GM19238 (cell line): ENCODE results near the gene YIPF4.
"Not testable (repeated sequence)": the region's sequence is repeated elsewhere in the genome, so short reads cannot be mapped to it uniquely, and the experiment has no call there.

ENCODE experiments used
- DNase-seq: peaks from one replicate; pipeline ENCODE4 v3.0.0; 2011; ENCODE audit warnings: low spot score; ENCODE audit not compliant: insufficient read length

The YIPF4 gene

DNA sequence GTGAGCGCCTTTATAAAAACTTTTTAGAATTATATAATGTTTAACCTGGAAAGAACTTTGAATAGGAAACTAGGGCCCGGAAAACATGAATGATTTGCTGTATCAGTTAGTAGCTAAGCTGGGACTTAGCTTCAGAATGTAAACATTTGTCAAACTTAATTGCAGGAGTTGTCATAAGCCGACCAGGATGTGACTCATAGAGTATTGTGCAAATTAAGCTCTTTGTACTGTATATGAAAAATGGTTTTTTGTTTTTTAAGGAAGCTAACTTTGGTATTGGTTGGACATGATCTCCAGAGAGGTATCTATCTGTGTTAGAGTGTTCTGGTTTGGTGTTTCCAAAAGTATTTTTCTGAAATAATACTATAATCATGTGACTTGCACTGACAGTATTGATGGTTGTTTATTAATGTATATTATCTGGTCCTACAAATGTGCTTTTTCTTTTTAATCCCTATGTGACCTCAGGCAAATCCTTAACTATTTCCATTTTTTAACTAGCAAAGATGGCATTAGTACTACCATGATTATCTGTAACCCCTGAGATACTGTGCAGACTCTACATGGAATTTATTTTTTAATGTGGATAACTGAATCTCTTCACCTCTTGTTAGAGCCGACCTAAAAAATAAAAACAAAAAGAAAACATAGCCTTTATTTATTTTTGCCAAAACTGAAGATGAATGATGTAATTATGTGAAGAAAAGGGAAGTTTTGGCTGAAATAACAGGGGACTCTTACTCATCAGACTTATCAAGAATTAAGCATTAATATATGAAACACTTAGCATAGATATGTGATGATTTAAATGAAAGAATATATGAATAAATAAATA, 11.7 kb downstream of the YIPF4 start:
- DNase-seq, result no peak

DNA sequence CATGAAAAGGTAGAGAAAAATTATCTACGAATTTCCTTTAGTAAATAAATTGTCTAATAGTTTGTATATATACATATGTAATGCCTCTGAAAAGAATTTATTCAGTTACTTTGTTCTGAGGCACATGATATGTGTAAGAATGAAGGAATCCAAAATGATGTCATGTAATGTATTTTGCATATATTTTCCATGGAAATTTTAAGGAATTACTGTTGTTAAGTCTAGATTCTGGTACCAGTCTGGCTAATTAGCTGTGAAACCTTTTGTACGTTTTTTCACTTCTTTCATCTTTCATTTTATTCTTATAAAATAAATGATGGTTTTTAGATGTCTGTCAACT, 12.3 kb downstream of the YIPF4 start:
- no peak for DNase-seq

DNA sequence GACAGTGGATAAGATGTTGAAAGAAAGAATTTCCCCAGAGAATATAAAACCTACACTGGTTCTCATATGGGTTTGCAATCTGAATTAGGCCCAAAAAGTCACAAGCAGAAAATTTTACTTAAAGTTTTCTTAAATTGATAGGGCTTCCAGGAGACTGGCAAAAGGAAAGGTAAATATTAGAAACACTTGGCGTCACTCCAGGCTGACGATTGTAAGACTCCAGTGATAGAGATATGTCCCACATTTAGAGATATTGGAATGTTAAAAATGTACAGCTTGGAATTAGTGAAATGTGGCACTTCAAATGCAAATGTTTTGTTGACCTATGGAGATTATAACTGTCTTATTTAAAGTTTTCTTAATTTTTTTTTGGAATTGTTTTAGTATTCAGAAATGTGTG, 14.0 kb downstream of the YIPF4 start:
- DNase-seq, result no peak

DNA sequence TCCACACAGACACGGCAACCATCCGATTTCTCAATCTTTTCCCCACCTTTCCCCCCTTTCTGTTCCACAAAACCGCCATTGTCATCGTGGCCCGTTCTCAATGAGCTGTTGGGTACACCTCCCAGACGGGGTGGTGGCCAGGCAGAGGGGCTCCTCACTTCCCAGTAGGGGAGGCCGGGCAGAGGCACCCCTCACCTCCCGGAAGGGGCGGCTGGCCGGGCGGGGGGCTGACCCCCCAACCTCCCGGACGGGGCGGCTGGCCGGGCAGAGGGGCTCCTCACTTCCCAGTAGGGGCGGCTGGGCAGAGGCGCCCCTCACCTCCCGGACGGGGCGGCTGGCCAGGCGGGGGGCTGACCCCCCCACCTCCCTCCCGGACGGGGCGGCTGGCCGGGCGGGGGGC, 15.8 kb downstream of the YIPF4 start:
- not testable (repeated sequence) for DNase-seq

DNA sequence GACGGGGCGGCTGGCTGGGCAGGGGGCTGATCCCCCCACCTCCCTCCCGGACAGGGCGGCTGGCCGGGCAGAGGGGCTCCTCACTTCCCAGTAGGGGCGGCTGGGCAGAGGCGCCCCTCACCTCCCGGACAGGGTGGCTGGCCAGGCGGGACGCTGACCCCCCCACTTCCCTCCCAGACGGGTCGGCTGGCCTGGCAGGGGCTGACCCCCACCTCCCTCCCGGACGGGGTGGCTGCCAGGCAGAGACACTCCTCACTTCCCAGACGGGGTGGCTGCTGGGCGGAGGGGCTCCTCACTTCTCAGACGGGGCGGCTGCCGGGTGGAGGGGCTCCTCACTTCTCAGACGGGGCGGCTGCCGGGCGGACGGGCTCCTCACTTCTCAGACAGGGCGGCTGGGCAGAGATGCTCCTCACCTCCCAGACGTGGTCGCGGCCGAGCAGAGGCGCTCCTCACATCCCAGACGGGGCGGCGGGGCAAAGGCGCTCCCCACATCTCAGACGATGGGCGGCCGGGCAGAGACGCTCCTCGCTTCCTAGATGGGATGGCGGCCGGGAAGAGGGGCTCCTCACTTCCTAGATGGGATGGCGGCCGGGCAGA, 16.4 kb downstream of the YIPF4 start:
- DNase-seq, result not testable (repeated sequence)

DNA sequence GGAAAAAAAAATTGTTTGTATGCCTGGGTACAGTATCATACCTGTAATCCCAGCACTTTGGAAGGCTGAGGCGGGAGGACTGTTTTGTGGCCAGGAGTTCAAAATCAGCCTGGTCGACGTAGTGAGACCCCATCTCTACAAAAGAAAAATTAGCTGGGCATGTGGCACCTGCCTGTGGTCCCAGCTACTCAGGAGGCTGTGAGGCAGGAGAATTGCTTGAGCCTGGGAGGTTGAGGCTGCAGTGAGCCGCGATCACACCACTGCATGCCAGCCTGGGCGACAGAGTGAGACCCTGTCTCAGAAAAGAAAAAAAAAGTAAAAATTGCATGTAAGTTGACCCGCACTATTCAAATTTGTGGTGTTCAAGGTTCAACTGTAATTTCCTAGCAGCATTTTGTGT, 32.9 kb downstream of the YIPF4 start:
- DNase-seq, result no peak

DNA sequence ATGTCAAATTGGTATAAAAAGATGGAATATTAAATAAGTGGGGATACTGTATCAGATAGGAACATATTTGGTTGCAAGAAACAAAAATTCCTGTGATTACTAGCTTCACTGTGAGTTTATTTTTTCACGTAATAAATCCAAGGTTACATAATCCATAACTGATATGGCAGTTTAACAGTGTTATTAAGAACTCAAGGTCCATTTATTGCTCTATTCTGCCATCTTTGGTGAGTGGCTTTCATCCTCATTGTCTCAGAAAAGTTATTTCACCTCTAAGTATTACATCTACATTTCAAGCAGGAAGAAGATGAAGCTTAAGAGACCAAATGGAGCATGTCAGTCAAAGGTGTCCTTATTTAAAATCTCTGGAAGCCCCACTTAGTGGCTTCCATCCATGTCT, 37.2 kb downstream of the YIPF4 start:
- DNase-seq, result no peak

DNA sequence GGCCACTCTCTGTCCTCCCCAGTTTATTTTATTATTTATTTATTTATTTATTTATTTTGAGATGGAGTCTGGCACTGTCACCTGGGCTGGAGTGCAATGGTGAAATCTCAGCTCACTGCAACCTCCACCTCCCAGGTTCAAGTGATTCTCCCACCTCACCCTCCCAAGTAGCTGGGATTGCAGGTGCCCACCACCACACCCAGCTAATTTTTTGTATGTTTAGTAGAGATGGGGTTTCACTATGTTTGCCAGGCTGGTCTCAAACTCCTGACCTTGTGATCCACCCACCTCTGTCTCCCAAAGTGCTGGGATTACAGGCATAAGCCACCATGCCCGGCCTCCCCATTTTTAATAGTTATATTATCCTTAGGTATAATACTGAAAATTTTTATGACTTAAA, 51.0 kb downstream of the YIPF4 start:
- not testable (repeated sequence) for DNase-seq

DNA sequence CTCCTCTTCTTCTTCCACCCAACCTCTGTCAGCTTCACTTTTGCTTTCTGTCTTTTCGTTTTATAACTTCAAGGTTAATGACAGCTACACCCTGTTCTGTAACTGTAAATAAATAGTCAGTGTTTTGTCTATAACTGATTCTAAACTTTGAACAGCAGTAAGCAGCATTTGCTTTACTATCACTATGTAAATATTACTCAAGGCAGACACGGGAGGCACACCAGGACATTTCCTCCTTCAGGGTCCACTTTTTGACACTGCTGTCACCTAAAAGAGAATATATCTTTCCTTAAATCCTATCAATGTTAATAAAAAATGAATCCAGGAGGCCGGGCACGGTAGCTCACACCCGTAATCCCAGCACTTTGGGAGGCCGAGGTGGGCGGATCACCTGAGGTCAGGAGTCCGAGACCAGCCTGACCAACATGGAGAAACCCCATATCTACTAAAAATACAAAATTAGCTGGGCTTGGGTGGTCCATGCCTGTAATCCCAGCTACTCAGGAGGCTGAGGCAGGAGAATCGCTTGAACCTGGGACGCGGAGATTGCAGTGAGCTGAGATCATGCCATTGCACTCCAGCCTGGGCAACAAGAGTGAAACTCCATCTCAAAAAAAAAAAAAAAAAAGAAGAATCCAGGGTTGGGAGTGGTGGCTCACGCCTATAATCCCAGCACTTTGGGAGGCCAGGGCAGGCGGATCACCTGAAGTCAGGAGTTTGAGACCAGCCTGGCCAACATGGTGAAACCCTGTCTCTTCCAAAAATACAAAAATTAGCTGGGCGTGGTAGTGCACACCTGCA, 51.7 kb downstream of the YIPF4 start:
- DNase-seq, result not testable (repeated sequence)

DNA sequence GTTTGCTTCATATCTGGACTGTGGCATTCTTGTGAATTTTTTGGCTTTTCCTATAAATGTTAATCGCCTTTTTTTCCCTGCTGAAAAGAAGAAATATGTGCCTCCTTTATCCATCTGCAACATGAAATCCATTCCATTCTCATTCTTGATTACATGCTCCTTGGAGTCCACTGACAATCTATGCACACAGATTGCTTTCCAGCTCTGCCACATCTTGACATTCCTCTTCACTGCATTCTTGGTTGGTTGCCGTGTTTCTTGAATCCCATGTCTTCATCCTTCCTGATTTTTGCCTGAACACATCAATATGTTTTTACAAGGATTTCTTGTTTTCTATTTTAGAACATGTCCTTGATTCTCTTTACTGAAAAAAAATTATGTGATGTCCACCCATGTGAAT, 52.4 kb downstream of the YIPF4 start:
- no peak for DNase-seq

DNA sequence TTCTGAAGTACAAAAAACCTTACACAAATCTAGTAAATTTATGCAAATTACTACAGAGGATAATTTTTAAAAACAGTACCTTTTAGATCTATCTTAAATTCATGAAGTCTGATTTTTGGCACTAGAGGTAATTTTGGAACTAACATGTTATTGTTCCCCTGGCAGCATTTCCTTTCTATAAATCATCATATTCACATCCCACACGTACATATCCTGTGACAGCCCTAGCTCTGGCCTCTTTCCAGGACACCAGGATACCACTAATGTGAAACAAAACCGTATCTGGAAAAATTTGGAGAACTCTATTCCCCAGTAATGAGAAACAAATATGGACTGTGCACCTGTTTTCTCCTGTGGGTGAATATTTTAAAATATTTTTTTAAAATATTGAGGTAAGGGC, 65.1 kb downstream of the YIPF4 start:
- DNase-seq, result no peak

DNA sequence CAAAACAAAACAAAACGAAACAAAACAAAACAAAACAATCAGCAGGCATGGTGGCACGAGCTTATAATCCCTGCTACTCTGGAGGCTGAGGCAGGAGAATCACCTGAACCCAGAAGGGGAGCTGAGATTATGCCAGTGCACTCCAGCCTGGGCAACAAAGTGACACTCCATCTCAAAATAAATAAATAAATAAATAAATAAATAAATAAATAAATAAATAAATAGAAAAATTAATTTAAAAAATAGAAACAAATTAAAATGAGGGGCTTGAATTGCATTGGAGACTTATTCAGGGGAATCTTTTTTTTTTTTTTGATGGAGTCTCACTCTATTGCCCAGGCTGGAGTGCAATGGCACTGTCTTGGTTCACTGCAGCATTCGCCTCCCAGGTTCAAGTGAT, 73.1 kb downstream of the YIPF4 start:
- DNase-seq, result not testable (repeated sequence)

DNA sequence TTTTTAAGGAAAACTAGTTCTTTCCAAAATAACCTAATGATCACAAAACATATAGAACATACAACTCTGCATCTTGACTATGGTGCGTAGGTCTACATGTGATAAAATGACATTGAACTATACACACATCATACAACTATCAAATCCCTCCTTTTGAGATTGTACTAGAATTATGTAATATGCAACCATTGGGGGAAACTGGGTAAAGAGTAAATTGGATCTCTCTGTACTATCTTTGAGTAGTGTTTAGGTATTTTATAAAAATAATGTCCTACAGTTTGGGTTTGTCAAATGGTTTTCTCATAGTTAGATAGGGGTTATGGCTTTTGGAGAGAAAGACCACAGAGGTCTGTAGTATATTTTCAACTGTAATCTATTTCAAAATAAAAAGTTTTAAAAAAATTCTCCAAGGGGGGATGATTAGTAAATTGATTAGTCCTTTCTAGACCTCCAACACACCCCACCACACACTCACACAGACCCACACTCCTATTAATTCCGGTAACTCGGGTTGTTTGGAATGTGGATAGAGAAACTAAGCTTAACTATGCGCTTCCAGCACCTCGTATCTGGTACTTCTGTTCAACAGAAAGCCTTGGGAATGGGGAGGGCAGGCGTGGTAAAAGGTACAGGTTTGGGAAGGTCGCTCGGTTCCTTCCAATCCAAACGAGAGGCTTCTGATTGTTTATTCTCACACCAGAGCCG, 78.4 kb downstream of the YIPF4 start:
- no peak for DNase-seq

DNA sequence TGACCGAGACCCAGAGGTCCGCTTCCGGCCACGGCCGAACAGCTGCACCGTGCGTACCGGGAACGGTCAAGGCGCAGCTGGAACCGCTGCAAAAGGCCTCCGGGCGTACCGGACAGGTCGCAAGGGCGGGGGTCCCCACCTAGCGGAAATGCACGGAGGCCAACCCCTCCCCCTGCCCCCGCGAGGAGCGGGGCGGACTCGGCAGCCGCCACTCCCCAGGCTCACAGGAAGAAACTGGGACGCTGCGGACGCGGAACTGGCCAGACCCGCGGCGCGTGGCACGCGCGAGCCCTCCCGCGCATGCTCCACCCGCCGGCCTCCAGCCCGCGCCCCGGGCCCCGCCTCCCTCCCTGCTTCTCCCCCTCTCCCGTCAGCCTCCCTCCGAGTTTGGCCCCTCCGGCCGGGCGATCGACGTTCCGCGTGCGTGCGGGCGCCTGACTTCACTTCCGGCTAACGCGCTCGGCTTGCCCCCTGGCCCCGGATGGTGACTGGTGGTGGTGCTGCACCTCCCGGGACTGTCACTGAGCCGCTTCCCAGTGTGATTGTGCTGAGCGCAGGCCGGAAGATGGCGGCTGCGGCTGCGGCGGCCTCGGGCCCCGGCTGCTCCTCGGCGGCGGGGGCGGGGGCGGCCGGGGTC, 79.1 kb downstream of the YIPF4 start, which contains the start of gene BIRC6:
BIRC6 (plus strand) TSS at position 343 of the 637 bp plus-strand sequence; CDS start at position 482, 139 bp downstream.
- DNase-seq, result peak; percentile 96

DNA sequence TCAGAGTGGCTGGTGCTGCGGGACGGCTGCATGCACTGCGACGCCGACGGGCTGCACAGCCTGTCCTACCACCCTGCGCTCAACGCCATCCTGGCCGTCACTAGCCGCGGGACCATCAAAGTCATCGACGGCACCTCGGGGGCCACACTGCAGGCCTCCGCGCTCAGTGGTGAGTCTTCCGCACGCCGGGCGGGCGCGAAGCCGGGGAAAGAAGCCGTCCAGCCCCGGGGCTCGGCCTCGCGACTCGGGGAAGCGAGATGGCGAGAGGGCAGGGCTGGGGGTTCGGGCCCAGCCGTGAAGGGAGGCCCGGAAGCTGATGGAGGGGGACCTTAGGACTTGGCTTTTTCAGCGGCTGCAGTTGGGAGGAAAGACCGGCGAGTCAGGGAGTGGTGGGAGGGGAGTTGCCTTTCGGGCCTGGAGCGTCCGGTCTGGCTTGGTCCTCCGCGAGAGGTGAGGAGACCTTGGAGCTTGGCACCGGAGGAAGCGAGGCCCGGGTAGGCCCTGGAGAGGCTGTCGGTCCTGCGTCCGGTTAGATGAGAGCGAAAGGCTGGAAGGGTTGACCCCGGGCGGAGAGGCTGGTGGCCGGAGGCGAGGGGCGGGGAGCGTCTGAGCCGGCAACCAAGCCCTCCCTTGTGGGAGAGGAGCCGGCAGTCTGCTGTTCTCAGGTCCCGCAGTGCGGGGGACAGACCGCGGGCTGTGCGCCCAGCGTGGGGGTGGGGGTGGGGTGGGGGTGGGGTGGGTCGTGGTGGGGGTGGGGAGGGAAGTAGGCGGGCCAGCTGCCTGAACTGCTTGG, 79.8 kb downstream of the YIPF4 start:
- peak; percentile 37 for DNase-seq

DNA sequence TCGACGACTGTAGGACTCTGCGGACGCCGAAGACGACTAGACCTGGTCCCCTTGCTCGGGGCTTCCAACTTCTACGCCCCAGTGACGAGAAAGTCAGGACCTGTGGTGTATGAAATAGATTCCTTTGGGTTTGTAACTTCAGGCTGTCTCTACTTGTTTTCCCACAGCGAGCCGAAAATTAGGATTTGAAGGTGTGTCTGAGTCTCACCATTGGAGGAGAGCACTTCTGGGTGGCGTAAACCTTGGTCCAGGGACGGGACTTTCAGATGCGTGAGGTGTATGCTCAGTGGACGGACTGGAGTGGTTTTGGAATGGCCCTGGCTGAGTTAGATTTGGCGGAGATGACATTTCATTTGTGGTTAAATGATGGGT, 80.4 kb downstream of the YIPF4 start:
- no peak for DNase-seq

DNA sequence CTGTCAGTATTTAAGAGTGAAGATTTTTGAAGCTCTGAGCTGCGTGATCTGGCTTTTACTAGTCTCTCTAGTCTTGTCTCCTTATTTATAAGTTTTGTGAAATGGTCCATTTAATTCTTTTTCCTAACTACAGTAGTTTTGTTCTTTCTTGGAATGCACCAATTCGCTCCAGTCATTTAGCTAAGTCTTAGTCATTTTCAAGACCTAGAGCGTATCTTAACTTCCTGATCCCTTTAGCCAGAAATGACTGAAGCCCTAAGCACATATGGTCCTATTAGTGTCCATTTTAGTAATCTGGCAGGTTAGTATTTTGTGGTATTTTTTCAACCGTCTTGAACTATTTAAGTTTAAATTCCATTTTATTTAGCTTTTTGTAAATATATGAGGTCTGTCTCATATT, 82.7 kb downstream of the YIPF4 start:
- DNase-seq, result no peak

DNA sequence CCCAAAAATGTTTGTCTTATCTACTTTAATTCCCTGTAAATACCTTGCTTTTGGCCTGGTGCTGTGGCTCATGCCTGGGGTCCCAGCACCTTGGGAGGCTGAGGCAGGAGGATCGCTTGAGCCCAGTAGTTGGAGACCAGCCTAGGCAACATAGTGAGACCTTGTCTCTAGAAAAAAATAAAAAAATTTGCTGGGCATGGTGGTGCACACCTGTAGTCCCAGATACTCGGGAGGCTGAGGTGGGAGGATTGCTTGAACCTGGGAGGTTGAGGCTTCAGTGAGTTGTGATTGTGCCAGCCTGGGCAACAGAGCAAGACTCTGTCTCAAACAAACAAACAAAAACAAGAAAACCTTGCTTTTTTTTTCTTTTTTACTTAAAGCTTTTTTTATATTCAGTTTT, 85.3 kb downstream of the YIPF4 start:
- DNase-seq, result not testable (repeated sequence)

DNA sequence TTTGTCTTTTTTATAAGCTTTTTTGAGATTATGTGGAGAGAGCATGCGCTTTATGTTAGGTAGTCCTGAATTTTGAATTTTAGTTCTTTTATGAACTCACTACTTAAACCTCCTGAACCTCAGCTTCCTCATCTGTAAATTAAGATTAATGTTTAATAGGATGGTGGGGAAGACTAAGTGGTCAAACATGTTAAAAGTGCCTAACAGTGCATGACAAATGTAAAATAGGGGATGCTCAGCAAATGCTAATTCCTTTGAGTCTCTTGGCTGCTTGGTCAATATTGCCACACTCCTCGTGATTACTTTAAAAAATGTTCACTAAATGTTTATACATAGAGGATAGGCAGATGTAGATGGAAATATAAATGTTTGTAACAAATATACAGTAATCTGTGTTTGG, 85.9 kb downstream of the YIPF4 start:
- DNase-seq, result no peak

DNA sequence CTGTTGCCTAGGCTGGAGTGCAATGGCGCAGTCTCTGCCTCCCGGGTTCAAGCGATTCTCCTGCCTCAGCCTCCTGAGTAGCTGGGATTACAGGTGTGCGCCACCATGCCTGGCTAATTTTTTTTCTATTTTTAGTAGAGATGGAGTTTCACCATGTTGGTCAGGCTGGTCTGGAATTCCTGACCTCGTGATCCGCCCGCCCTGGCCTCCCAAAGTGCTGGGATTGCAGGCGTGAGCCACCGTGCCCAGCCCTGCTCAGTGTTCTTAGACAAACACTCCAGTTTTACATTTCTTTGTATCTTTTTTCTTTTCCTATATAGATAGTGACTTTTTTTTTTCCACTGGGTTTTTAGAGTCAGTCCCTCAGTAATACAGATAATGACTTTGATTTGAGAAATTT, 86.6 kb downstream of the YIPF4 start:
- DNase-seq, result not testable (repeated sequence)
